ENCODE measurements around the gene CES3.

DNA sequence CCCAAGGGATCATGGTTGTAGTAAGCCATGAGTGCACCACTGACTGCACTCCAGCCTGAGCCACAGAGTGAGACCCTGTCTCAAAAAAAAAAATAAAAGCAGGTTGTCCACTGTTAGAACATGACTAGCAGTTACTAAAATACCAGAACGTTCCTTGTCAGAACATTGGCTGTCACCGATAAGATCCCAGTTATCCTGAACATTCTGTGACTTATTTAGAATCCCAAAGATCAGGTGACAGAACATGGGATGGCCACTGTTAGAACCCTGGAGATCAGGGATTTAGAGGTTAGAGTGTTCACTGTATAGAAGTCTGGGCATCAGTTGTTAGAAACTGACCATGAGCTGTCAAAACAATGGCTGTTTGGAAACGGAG is 35.9 kb downstream of the CES3 start:
- TF ChIP-seq CTCF (IDR thresholded peaks at IDR 0.05) (no peak), POLR2AphosphoS5 (IDR thresholded peaks at IDR 0.05; ENCODE audit: insufficient read depth in 1 of 2, low read depth in 1 of 2) (no peak)

All from vagina (tissue), 2 donors.